Measurements from ENCODE around the gene OPRD1. TPM values are rescaled to one million over a fixed set of nuclear protein-coding genes. Genes with fewer than 3 reads are reported as not detected.

Gene OPRD1
- total RNA-seq, 2 experiments from 2014 or later: 0.02 TPM; not detected in 1

GRCh38 chr1:28862571-28863403, 50.8 kb downstream of the OPRD1 start:
- POLR2A ChIA-PET: no interaction called here
- Mint-ChIP-seq H3K9me3 (no peaks in the 10 kb centered on the region), H3K36me3 (ENCODE audit: low read depth) (no peaks in the 10 kb centered on the region), H3K27ac (no peak overlapping the region), H3K4me3 (no peak overlapping the region), H3K27me3 (no peaks in the 10 kb centered on the region), H3K4me1 (ENCODE audit: low read depth) (no peaks in the 10 kb centered on the region)
- CTCF ChIA-PET: interaction anchor here (1.0 to 3.8 kb wide), 3 partner anchors 14 to 78 kb away, joined by 3 to 21 read pairs (median 7); no protein-coding TSS in a partner anchor
- DNase-seq (no peak), ATAC-seq (no peak)
- no peak for TF ChIP-seq CTCF (IDR thresholded peaks at IDR 0.05)
- intact Hi-C loops (cut with micrococcal nuclease): no loop called here

DNA sequence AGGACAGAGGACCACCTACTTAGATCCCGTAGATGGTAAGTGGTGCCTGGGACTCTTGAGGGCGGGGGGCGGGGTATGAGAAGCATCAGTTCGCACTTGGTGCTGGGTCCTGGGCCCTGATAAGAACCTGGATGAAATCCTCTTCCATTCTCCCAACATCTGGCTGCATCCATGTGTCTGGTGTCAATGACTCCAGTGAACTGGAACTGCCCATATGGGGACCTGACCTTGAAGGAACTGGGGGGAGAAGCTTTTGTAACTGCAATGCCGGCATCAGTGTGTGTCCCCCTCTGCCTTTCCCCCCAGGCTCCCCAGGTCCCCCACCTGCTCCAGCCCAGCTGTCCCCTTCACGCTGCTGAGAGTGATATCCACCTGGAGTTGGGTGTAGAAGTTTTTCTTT, 52.7 kb downstream of the OPRD1 start:
- H3K27me3 Mint-ChIP-seq: no peaks in the 10 kb centered on the region
- DNase-seq (no peak), ATAC-seq (no peak)
- CTCF ChIA-PET: interaction anchor here (1.6 kb wide), 1 partner anchor 12 kb away, joined by 7 read pairs; no protein-coding TSS in a partner anchor
- H3K27ac Mint-ChIP-seq: no peak overlapping the region
- no peaks in the 10 kb centered on the region for H3K4me1 Mint-ChIP-seq (ENCODE audit: low read depth)
- no peaks in the 10 kb centered on the region for H3K36me3 Mint-ChIP-seq (ENCODE audit: low read depth)
- H3K4me3 Mint-ChIP-seq: no peak overlapping the region
- intact Hi-C loops (cut with micrococcal nuclease): no loop called here
- POLR2A ChIA-PET: no interaction called here
- H3K9me3 Mint-ChIP-seq: no peaks in the 10 kb centered on the region
- TF ChIP-seq CTCF (IDR thresholded peaks at IDR 0.05): no peak

GRCh38 chr1:28865997-28866650, 54.2 kb downstream of the OPRD1 start:
- no peak for TF ChIP-seq CTCF (IDR thresholded peaks at IDR 0.05)
- CTCF ChIA-PET: interaction anchor here (1.3 to 3.2 kb wide), 3 partner anchors 11 to 81 kb away, joined by 3 to 24 read pairs (median 9); no protein-coding TSS in a partner anchor
- intact Hi-C loops (cut with micrococcal nuclease): no loop called here

DNA sequence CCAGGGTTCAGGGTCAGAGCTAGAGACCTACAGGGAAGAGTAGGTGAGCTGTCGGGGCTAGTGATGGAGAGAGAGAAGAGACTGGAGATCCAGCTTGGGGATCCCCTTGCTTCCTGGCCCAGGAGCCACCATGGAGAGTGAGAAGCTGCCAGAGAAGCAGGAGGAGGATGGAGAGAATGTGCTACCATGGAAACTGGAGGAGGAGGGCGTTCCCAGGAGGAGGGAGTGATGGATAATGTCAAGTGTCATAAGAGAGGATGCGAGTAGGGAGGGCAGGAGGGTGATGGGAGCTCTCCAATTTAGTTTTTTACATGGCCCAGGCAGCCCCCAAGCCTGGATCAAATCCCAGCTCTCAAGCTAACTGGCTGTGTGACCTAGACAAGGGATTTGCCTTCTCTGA, 55.9 kb downstream of the OPRD1 start:
- intact Hi-C loops (cut with micrococcal nuclease): no loop called here
- Mint-ChIP-seq H3K27ac (no peak overlapping the region), H3K4me3 (no peak overlapping the region), H3K4me1 (ENCODE audit: low read depth) (no peaks in the 10 kb centered on the region), H3K27me3 (no peaks in the 10 kb centered on the region), H3K36me3 (ENCODE audit: low read depth) (no peaks in the 10 kb centered on the region), H3K9me3 (no peaks in the 10 kb centered on the region)
- DNase-seq: no peak
- CTCF ChIA-PET: interaction anchor here (3.2 kb wide), 1 partner anchor 9 kb away, joined by 24 read pairs; no protein-coding TSS in a partner anchor
- no peak for ATAC-seq
- no peak for TF ChIP-seq CTCF (IDR thresholded peaks at IDR 0.05)
- POLR2A ChIA-PET: no interaction called here

More at GRCh38 chr1:28865997-28866650, 54.2 kb downstream of the OPRD1 start:
- no peaks in the 10 kb centered on the region for H3K9me3 Mint-ChIP-seq
- H3K27ac Mint-ChIP-seq: no peak overlapping the region
- no peak for ATAC-seq
- no peak overlapping the region for H3K4me3 Mint-ChIP-seq
- no peaks in the 10 kb centered on the region for H3K4me1 Mint-ChIP-seq (ENCODE audit: low read depth)
- H3K36me3 Mint-ChIP-seq (ENCODE audit: low read depth): no peaks in the 10 kb centered on the region
- DNase-seq: no peak
- no peaks in the 10 kb centered on the region for H3K27me3 Mint-ChIP-seq
- POLR2A ChIA-PET: interaction anchor here (0.8 kb wide), 1 partner anchor 44 kb away, joined by 4 read pairs; no protein-coding TSS in a partner anchor
